ENCODE results near the gene PTPMT1.

Gene PTPMT1

GRCh38 chr11:47527186-47527585 is 38.2 kb upstream of the PTPMT1 start:
- TF ChIP-seq, protein P1, sequence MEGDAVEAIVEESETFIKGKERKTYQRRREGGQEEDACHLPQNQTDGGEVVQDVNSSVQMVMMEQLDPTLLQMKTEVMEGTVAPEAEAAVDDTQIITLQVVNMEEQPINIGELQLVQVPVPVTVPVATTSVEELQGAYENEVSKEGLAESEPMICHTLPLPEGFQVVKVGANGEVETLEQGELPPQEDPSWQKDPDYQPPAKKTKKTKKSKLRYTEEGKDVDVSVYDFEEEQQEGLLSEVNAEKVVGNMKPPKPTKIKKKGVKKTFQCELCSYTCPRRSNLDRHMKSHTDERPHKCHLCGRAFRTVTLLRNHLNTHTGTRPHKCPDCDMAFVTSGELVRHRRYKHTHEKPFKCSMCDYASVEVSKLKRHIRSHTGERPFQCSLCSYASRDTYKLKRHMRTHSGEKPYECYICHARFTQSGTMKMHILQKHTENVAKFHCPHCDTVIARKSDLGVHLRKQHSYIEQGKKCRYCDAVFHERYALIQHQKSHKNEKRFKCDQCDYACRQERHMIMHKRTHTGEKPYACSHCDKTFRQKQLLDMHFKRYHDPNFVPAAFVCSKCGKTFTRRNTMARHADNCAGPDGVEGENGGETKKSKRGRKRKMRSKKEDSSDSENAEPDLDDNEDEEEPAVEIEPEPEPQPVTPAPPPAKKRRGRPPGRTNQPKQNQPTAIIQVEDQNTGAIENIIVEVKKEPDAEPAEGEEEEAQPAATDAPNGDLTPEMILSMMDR (IDR thresholded peaks at IDR 0.05), result no peak

DNA sequence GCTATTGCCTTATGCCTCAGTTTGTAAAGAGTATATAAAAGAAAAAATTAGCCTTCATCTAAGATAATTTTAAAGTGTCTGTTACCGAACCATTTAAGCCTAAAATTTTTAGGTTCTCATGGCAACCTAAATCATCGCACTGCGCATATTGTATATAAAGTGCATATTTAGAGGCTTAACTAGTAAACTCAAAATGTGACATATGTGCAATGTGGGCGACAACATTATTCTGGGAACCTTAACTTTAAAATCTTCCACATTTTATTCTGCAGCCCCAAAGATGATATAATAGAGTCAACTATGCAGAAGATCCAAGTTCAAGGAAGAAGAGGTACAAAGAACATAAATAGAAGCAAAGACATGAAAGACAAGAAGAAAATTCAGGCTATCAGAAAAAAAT is 35.4 kb upstream of the PTPMT1 start:
- TF ChIP-seq, protein P1 (IDR thresholded peaks at IDR 0.05), result no peak

GRCh38 chr11:47531666-47532065 is 33.7 kb upstream of the PTPMT1 start:
- TF ChIP-seq, protein P1 (IDR thresholded peaks at IDR 0.05), result no peak

- TF ChIP-seq, protein P1 (IDR thresholded peaks at IDR 0.05), result no peak
Measured at GRCh38 chr11:47532597-47533213, 32.7 kb upstream of the PTPMT1 start.

- TF ChIP-seq, protein P1 (IDR thresholded peaks at IDR 0.05), result no peak
Measured at GRCh38 chr11:47533690-47534151, 31.7 kb upstream of the PTPMT1 start.

DNA sequence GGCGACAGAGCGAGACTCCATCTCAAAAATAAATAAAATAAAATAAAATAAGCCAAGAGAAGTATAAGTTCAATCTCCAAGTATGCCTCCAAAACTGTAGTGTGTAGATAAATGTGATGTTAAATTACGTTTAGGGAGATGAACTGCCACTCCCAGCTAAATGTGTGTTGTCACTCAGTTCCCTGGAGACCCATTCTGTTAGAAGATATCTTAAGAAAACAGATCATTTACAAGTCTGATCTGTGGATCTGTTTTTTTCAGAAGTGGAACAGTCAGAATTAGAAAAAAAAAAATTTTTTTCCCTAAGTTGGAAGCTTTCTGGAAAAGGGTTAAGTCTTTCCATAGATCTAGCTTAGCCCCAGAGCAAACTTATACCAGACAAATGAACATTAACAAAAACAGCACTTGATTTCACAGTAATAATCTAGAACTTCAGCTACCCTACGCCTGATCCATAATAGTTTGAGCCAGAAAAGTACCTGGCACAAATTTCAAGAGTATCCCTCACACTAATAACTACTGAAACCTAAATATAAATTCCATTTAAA is 30.6 kb upstream of the PTPMT1 start:
- TF ChIP-seq, protein P1 (IDR thresholded peaks at IDR 0.05), result no peak

DNA sequence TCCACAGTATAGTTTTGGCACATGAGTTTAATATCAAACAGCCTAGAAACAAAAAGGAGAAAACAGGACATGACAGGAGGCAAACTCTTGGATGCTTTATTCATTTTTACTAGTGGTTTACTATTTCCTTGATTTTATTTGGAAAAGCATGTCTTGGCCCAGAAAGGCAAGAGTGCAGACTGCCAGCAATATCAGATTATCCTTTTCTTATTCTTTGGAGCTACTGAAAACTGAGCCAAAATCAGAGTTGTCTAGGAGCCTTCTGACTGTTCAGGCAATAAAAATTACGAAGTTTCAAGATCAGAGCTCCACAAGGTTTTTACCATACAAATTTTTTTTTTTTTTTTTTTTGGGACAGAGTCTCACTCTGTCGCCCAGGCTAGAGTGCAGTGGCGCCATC is 28.5 kb upstream of the PTPMT1 start:
- TF ChIP-seq, protein P1 (IDR thresholded peaks at IDR 0.05), result no peak
